Liver (tissue), 9 donors: ENCODE measurements around the gene EVA1C. TPM values are rescaled to one million over a fixed set of nuclear protein-coding genes. Genes with fewer than 3 reads are reported as not detected.

Experiments
- DNase-seq: peaks from one replicate; pipeline ENCODE4 v3.0.0-alpha.2; 2017; ENCODE audit warnings: low spot score
- H3K27ac ChIP-seq, 2 donors: one replicate each; pipeline ENCODE4 v1.7.0; 2013; ENCODE audit warnings: inconsistent platforms in 2 of 2, low read length in 2 of 2, control low read depth in 1 of 2, low read depth in 1 of 2, mild to moderate bottlenecking in 1 of 2
- H3K27me3 ChIP-seq, 4 donors: one replicate each; pipeline versions ENCODE4 v1.6.1 to v1.7.0; 2013; ENCODE audit warnings: low read length in 3 of 4, inconsistent platforms in 1 of 4, mild to moderate bottlenecking in 1 of 4, moderate library complexity in 1 of 4; ENCODE audit not compliant: control insufficient read depth in 4 of 4, insufficient read depth in 4 of 4
- H3K36me3 ChIP-seq, 4 donors: one replicate each; pipeline versions ENCODE4 v1.6.1 to v1.7.0; 2013; ENCODE audit warnings: low read length in 3 of 4, mild to moderate bottlenecking in 3 of 4, low read depth in 1 of 4, moderate library complexity in 1 of 4; ENCODE audit not compliant: control insufficient read depth in 4 of 4, insufficient read depth in 3 of 4
- H3K4me1 ChIP-seq, 4 donors: one replicate each; pipeline versions ENCODE4 v1.6.1 to v1.7.0; 2013; ENCODE audit warnings: low read length in 3 of 4, mild to moderate bottlenecking in 3 of 4, moderate library complexity in 1 of 4; ENCODE audit not compliant: control insufficient read depth in 4 of 4, insufficient read depth in 4 of 4
- H3K4me3 ChIP-seq, 3 donors: one replicate each; pipeline versions ENCODE4 v1.6.1 to v1.7.0; 2013; ENCODE audit warnings: low read length in 3 of 3, control low read depth in 1 of 3, low read depth in 1 of 3, mild to moderate bottlenecking in 1 of 3
- H3K9ac ChIP-seq, 2 donors: one replicate each; pipeline ENCODE4 v1.7.0; 2013; ENCODE audit warnings: low read length in 2 of 2, mild to moderate bottlenecking in 2 of 2, moderate library complexity in 2 of 2, control low read depth in 1 of 2, low read depth in 1 of 2
- H3K9me3 ChIP-seq, 4 donors: one replicate each; pipeline versions ENCODE4 v1.6.1 to v1.7.0; 2013; ENCODE audit warnings: low read length in 3 of 4; ENCODE audit not compliant: control insufficient read depth in 4 of 4
- ATF3 ChIP-seq: IDR thresholded peaks from 2 replicates; pipeline ENCODE4 v1.6.1; 2016; ENCODE audit warnings: antibody characterized with exemption
- EGR1 ChIP-seq, 2 donors: IDR thresholded peaks; 2 replicates each; pipeline ENCODE4 v1.6.1; 2016 to 2018; ENCODE audit warnings: antibody characterized with exemption in 2 of 2, low read depth in 2 of 2
- FOXA1 ChIP-seq: IDR thresholded peaks from 2 replicates; pipeline ENCODE4 v1.6.1; 2016; ENCODE audit warnings: antibody characterized with exemption
- FOXA2 ChIP-seq: IDR thresholded peaks from 2 replicates; pipeline ENCODE4 v1.6.1; 2016; ENCODE audit warnings: antibody characterized with exemption
- GABPA ChIP-seq, 2 donors: IDR thresholded peaks in 1 of 2; conservative IDR thresholded peaks in 1 of 2; 2 replicates each; pipeline ENCODE4 v1.6.1; 2016; ENCODE audit warnings: antibody characterized with exemption in 2 of 2, mild to moderate bottlenecking in 1 of 2, moderate library complexity in 1 of 2
- HNF4A ChIP-seq, 2 donors: conservative IDR thresholded peaks; 2 replicates each; pipeline ENCODE4 v1.6.1; 2016; ENCODE audit warnings: antibody characterized with exemption in 2 of 2, mild to moderate bottlenecking in 2 of 2
- HNF4G ChIP-seq: IDR thresholded peaks from 2 replicates; pipeline ENCODE4 v1.6.1; 2016; ENCODE audit warnings: antibody characterized with exemption
- MAX ChIP-seq: IDR thresholded peaks from 2 replicates; pipeline ENCODE4 v1.6.1; 2016; ENCODE audit warnings: antibody characterized with exemption
- NR2F2 ChIP-seq: IDR thresholded peaks from 2 replicates; pipeline ENCODE4 v1.6.1; 2016; ENCODE audit warnings: antibody characterized with exemption
- RAD21 ChIP-seq, 2 donors: IDR thresholded peaks; 2 replicates each; pipeline ENCODE4 v1.6.1; 2016; ENCODE audit warnings: antibody characterized with exemption in 2 of 2, mild to moderate bottlenecking in 2 of 2
- REST ChIP-seq: IDR thresholded peaks from 2 replicates; pipeline ENCODE4 v1.6.1; 2016; ENCODE audit warnings: antibody characterized with exemption, mild to moderate bottlenecking
- SP1 ChIP-seq: IDR thresholded peaks from 2 replicates; pipeline ENCODE4 v1.6.1; 2018; ENCODE audit warnings: antibody characterized with exemption, mild to moderate bottlenecking
- WGBS: extraction: QIAGEN DNeasy Blood & Tissue Kit; methylation state at CpG from one replicate; pipeline ENCODE4 v1.1.7; 2013; 5-methylcytosine and 5-hydroxymethylcytosine counted together
- polyA plus RNA-seq, 2 donors: library from polyadenylated mRNA; stranded (reverse) in 1 of 2; unstranded in 1 of 2; fragments of 200-250 nt in 1 of 2; fragments of >200 nt in 1 of 2; fragmentation: Nextera tagmentation in 1 of 2; extraction: Ambion mirVana in 1 of 2; gene quantifications; one replicate each; pipeline versions ENCODE4 v1.2.1 to v1.2.3, GENCODE V29; 2013 to 2015
- total RNA-seq, 2 donors: library from RNA; depleted of rRNA; stranded (reverse); fragments of >200 nt; gene quantifications; one replicate each; pipeline ENCODE4 v1.2.3, GENCODE V29; 2014
- donor health status: healthy.
- donor health status: healthy.
- donor health status: healthy.
- donor health status: healthy.
- donor health status: healthy.

EVA1C gene
- total and polyA plus RNA-seq, 4 donors, result 0.47 to 3.3 (median 2.4) TPM

GRCh38 chr21:32377506-32377905 is 35.0 kb upstream of the EVA1C start:
- Histone ChIP-seq H3K9me3 (no peaks in the 10 kb centered on the region), H3K36me3 (peaks cover 7 to 66% (median 21%) of the 10 kb centered on the region in 4 donors), H3K9ac (no peak overlapping the region), H3K4me3 (no peak overlapping the region), H3K27me3 (no peaks in the 10 kb centered on the region), H3K4me1 (no peaks in the 10 kb centered on the region), H3K27ac (no peak overlapping the region)
- DNase-seq, result no peak
- WGBS, result 96% methylated on average over 8 of the region's 8 CpGs
- TF ChIP-seq EGR1 (IDR thresholded peaks at IDR 0.05; ENCODE audit: low read depth in 2 of 2) (no peak), ATF3 (no peak), RAD21 (IDR thresholded peaks at IDR 0.05) (no peak), HNF4G (no peak), HNF4A (conservative IDR thresholded peaks at IDR 0.05) (no peak), NR2F2 (no peak), MAX (no peak), GABPA (IDR thresholded peaks at IDR 0.05 in 1 of 2, conservative IDR thresholded peaks at IDR 0.05 in 1 of 2) (no peak), FOXA1 (no peak), REST (no peak), SP1 (no peak)

GRCh38 chr21:32377991-32378390 is 34.5 kb upstream of the EVA1C start:
- H3K9me3 ChIP-seq, result no peaks in the 10 kb centered on the region
- TF ChIP-seq EGR1 (IDR thresholded peaks at IDR 0.05; ENCODE audit: low read depth in 2 of 2), result no peak
- no peak for TF ChIP-seq FOXA2
- no peak for TF ChIP-seq ATF3
- TF ChIP-seq REST, result no peak
- no peak overlapping the region for H3K4me3 ChIP-seq
- WGBS, result 80% methylated on average over 7 of the region's 7 CpGs
- no peak overlapping the region for H3K9ac ChIP-seq
- peaks cover 7 to 65% (median 22%) of the 10 kb centered on the region in 4 donors for H3K36me3 ChIP-seq
- H3K27ac ChIP-seq, result no peak overlapping the region
- no peaks in the 10 kb centered on the region for H3K4me1 ChIP-seq
- no peak for DNase-seq
- no peaks in the 10 kb centered on the region for H3K27me3 ChIP-seq
